ENCODE data around the gene SLC25A24.

The SLC25A24 gene

DNA sequence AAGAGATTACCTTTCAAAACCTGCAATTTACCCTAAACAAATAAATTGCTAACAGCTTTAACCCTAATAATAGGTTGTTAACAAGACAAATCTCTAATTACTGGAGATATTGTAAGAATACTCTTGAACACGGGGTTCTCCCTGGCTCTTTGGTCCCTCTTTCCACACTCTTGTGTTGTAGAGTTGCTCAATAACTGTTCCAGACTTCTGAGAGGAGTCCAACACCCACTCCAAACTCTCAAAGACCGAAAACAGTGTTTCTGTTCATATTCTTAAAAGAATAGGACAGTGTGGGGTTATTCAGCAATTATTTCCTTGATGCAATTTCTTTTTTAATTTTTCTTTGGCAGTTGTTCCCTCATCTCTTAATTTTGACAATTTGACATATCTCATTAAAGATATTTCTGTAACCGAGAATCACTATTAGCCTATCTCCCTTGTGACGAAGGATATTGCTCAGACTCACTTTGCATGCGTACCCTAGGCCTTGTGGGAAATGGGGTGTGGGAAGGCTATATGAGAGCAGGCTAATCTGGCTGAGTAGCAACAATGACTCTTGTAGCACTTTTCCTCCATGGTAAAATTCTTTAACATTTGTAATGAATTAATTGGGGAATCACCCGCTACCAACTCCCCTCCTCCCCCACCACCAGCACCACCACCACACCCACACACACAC lies 90.7 kb downstream of the SLC25A24 start:
- no peak overlapping the region for H3K4me3 ChIP-seq (ENCODE audit: low read depth, low read length, poor library complexity, severe bottlenecking)
- no peaks in the 10 kb centered on the region for H3K9me3 ChIP-seq (ENCODE audit: low read length)
- no peaks in the 10 kb centered on the region for H3F3A ChIP-seq (ENCODE audit: insufficient read depth, low read length)
- no peaks in the 10 kb centered on the region for H3K9me2 ChIP-seq (ENCODE audit: low read depth, low read length)
- H3K4me2 ChIP-seq (ENCODE audit: low read length): no peak overlapping the region
- H3K27me3 ChIP-seq (ENCODE audit: insufficient read depth, low read length): no peaks in the 10 kb centered on the region
- no peak overlapping the region for H3K27ac ChIP-seq (ENCODE audit: low read depth, low read length, poor library complexity, severe bottlenecking)
- TF ChIP-seq CTCF (IDR thresholded peaks at IDR 0.05; ENCODE audit: low read length) (no peak), EZH2 (IDR thresholded peaks at IDR 0.05; ENCODE audit: borderline replicate concordance, low read length) (no peak)
- H2AFZ ChIP-seq (ENCODE audit: low read length): no peak overlapping the region
- H3K36me3 ChIP-seq (ENCODE audit: insufficient read depth, low read length): no peaks in the 10 kb centered on the region
- H3K9ac ChIP-seq (ENCODE audit: low read length): no peak overlapping the region
- peaks cover 6% of the 10 kb centered on the region for H3K4me1 ChIP-seq (ENCODE audit: insufficient read depth, low read length, severe bottlenecking)
- H3K79me2 ChIP-seq (ENCODE audit: insufficient read depth, low read length): no peaks in the 10 kb centered on the region
- H4K20me1 ChIP-seq (ENCODE audit: insufficient read depth, low read length): no peaks in the 10 kb centered on the region

DNA sequence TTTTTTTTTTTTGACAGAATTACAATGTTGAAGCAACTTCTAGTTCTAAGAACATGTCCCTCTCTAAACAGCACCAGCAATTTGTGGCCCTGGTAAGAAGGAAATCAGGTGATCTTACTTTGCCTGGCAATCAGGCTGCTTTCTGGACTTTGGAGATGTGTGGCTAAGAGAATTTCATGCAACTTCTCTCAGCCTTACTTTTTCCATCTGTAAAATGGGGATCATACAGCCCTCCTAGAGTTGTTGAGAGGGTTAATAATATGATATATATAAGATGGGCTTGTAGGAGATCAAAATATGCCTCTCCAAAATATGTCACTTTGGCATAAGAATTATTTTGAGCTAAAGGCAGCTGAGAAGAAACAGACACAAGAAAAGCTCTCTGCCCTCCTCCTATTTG lies 92.0 kb downstream of the SLC25A24 start:
- no peaks in the 10 kb centered on the region for H3K9me3 ChIP-seq (ENCODE audit: low read length)

DNA sequence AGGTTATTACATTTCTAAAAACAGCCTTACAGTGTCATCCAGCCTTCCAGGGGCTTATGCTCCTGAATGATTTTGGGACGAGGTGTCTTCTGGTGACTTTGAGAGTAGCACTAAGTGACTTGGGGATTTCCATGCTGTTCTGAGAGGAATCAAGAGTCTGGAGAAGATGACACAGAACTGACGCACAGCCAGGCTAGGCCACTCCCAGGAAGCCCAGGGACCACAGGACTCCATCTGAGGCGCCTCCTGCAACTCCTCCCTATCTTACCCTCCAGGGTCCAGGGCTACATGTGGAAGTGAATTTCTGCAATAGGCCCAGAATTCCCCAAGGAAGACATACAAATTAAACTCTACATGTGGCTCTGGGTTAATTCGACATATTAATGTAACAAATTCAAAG lies 92.5 kb downstream of the SLC25A24 start:
- no peaks in the 10 kb centered on the region for H4K20me1 ChIP-seq (ENCODE audit: insufficient read depth, low read length)
- no peak overlapping the region for H3K27ac ChIP-seq (ENCODE audit: low read depth, low read length, poor library complexity, severe bottlenecking)
- no peaks in the 10 kb centered on the region for H3K27me3 ChIP-seq (ENCODE audit: insufficient read depth, low read length)
- no peaks in the 10 kb centered on the region for H3F3A ChIP-seq (ENCODE audit: insufficient read depth, low read length)
- no peaks in the 10 kb centered on the region for H3K9me3 ChIP-seq (ENCODE audit: low read length)
- no peaks in the 10 kb centered on the region for H3K9me2 ChIP-seq (ENCODE audit: low read depth, low read length)
- H3K4me2 ChIP-seq (ENCODE audit: low read length): no peak overlapping the region
- no peak overlapping the region for H3K9ac ChIP-seq (ENCODE audit: low read length)
- no peak overlapping the region for H3K4me3 ChIP-seq (ENCODE audit: low read depth, low read length, poor library complexity, severe bottlenecking)
- H2AFZ ChIP-seq (ENCODE audit: low read length): no peak overlapping the region
- no peaks in the 10 kb centered on the region for H3K4me1 ChIP-seq (ENCODE audit: insufficient read depth, low read length, severe bottlenecking)
- no peaks in the 10 kb centered on the region for H3K79me2 ChIP-seq (ENCODE audit: insufficient read depth, low read length)
- no peaks in the 10 kb centered on the region for H3K36me3 ChIP-seq (ENCODE audit: insufficient read depth, low read length)
- no peak for TF ChIP-seq EZH2 (IDR thresholded peaks at IDR 0.05; ENCODE audit: borderline replicate concordance, low read length)
- no peak for TF ChIP-seq CTCF (IDR thresholded peaks at IDR 0.05; ENCODE audit: low read length)

More for the DNA sequence above, 92.0 kb downstream of the SLC25A24 start:
- Histone ChIP-seq H3K9ac (ENCODE audit: low read length) (no peak overlapping the region), H3K27me3 (ENCODE audit: insufficient read depth, low read length) (no peaks in the 10 kb centered on the region), H3K4me1 (ENCODE audit: insufficient read depth, low read length, severe bottlenecking) (no peaks in the 10 kb centered on the region), H4K20me1 (ENCODE audit: insufficient read depth, low read length) (no peaks in the 10 kb centered on the region), H3K9me2 (ENCODE audit: low read depth, low read length) (no peaks in the 10 kb centered on the region), H2AFZ (ENCODE audit: low read length) (no peak overlapping the region), H3F3A (ENCODE audit: insufficient read depth, low read length) (no peaks in the 10 kb centered on the region), H3K27ac (ENCODE audit: low read depth, low read length, poor library complexity, severe bottlenecking) (no peak overlapping the region), H3K4me2 (ENCODE audit: low read length) (no peak overlapping the region), H3K4me3 (ENCODE audit: low read depth, low read length, poor library complexity, severe bottlenecking) (no peak overlapping the region), H3K79me2 (ENCODE audit: insufficient read depth, low read length) (no peaks in the 10 kb centered on the region), H3K36me3 (ENCODE audit: insufficient read depth, low read length) (no peaks in the 10 kb centered on the region)
- TF ChIP-seq EZH2 (IDR thresholded peaks at IDR 0.05; ENCODE audit: borderline replicate concordance, low read length): no peak
- TF ChIP-seq CTCF (IDR thresholded peaks at IDR 0.05; ENCODE audit: low read length): no peak

Data from OCI-LY1 (cell line).